ENCODE measurements around the gene MED25. TPM values are rescaled to one million over a fixed set of nuclear protein-coding genes. Genes with fewer than 3 reads are reported as not detected.

Gene MED25
- total and polyA plus RNA-seq, 2 of the 8 experiments (the other 6 are each of a cell fraction or from before 2014, with no cell fraction given): 21.6 to 71.4 TPM

- Histone ChIP-seq H3K4me3 (ENCODE audit: extremely low read depth in 1 of 4, insufficient read depth in 2 of 4, low read depth in 3 of 4, low read length in 4 of 4) (no peak overlapping the region), H4K91ac (replicated peaks; ENCODE audit: insufficient read length, low read length) (no peak overlapping the region), H3K23me2 (ENCODE audit: low read depth, low read length) (peaks cover 2% of the 10 kb centered on the region), H3K18ac (ENCODE audit: extremely low read depth, low read length) (no peak overlapping the region), H3K27me3 (replicated peaks in 1 of 4; ENCODE audit: control insufficient read depth in 3 of 4, extremely low read depth in 1 of 4, insufficient read depth in 3 of 4, low read length in 3 of 4) (no peaks in the 10 kb centered on the region), H3K4me1 (replicated peaks in 1 of 4; ENCODE audit: control insufficient read depth in 3 of 4, insufficient read depth in 4 of 4, low read length in 3 of 4) (peaks cover 0 to 7% (median 4%) of the 10 kb centered on the region in 4 experiments; a peak in 3 of 7 replicates), H3K79me2 (ENCODE audit: control insufficient read depth in 1 of 2, insufficient read depth in 2 of 2, low read length in 2 of 2) (peaks cover 0 to 35% of the 10 kb centered on the region in 2 experiments; a peak in 3 of 4 replicates), H3K9ac (replicated peaks in 1 of 4; ENCODE audit: extremely low read depth in 1 of 4, low read depth in 3 of 4, low read length in 3 of 4) (no peak overlapping the region), H3K79me1 (ENCODE audit: low read depth, low read length) (peaks cover 11% of the 10 kb centered on the region), H3K4ac (replicated peaks; ENCODE audit: insufficient read length, low read depth, low read length) (no peak overlapping the region), H2BK15ac (ENCODE audit: low read length) (no peak overlapping the region), H3K23ac (ENCODE audit: insufficient read length) (no peak overlapping the region), H4K8ac (ENCODE audit: extremely low read depth, insufficient read depth, low read length) (no peak overlapping the region), H3K14ac (ENCODE audit: insufficient read length) (no peak overlapping the region), H2BK12ac (ENCODE audit: low read depth, low read length) (no peak overlapping the region), H2AFZ (ENCODE audit: low read length) (no peak overlapping the region), H3K27ac (ENCODE audit: low read depth, low read length) (no peak overlapping the region), H3K56ac (replicated peaks; ENCODE audit: insufficient read length, low read depth, low read length) (no peak overlapping the region), H2BK5ac (ENCODE audit: low read depth, low read length) (no peak overlapping the region), H4K20me1 (replicated peaks in 1 of 2; ENCODE audit: control insufficient read depth in 1 of 2, insufficient read depth in 2 of 2, low read length in 2 of 2) (peaks cover 0 to 10% of the 10 kb centered on the region in 2 experiments), H3K9me3 (ENCODE audit: insufficient read depth in 2 of 2, low read depth in 1 of 2, low read length in 1 of 2) (no peaks in the 10 kb centered on the region), H4K5ac (ENCODE audit: insufficient read length, low read depth, low read length) (no peak overlapping the region), H2AK5ac (ENCODE audit: low read depth, low read length) (no peak overlapping the region), H3K4me2 (ENCODE audit: insufficient read depth in 1 of 2, low read depth in 2 of 2, low read length in 2 of 2) (no peak overlapping the region), H2BK20ac (ENCODE audit: low read length) (no peak overlapping the region), H2BK120ac (replicated peaks; ENCODE audit: low read depth, low read length) (no peak overlapping the region), H3K36me3 (ENCODE audit: control insufficient read depth in 2 of 4, insufficient read depth in 4 of 4, low read length in 3 of 4) (peaks cover 0 to 13% (median 4%) of the 10 kb centered on the region in 4 experiments; a peak in 5 of 8 replicates)
- ChIA-PET CTCF (ENCODE audit: partially characterized antibody) (interaction anchor here (0.7 to 1.8 kb wide), 5 partner anchors 9 to 216 kb away, joined by 3 to 5 read pairs (median 4); no protein-coding TSS in a partner anchor), POLR2A (ENCODE audit: partially characterized antibody) (interaction anchor here (1.0 to 1.9 kb wide), 4 partner anchors 11 to 31 kb away, joined by 3 to 19 read pairs (median 9); partner anchors contain the start of gene PTOV1)
- no peak for DNase-seq (ENCODE audit: low read depth in 1 of 2, low spot score in 2 of 2)
- WGBS, 2 experiments (ENCODE audit: extremely low coverage in 1 of 2, insufficient coverage in 1 of 2, insufficient read length in 1 of 2, insufficient replicate concordance in 2 of 2, low coverage in 1 of 2, low lambda C conversion rate in 2 of 2, missing lambda C conversion rate in 1 of 2): 93% methylated on average over 10 of the region's 10 CpGs; no CpG with 5 or more reads in 1 of the 2 experiments
- no peak for FAIRE-seq
- TF ChIP-seq YY1 (IDR thresholded peaks at IDR 0.05; ENCODE audit: low read depth, low read length) (no peak), KDM5A (IDR thresholded peaks at IDR 0.05; ENCODE audit: low read length) (no peak)
Measured at GRCh38 chr19:49820125-49820524, 2.0 kb downstream of the MED25 start.
